ENCODE results near the gene FGFRL1.

DNA sequence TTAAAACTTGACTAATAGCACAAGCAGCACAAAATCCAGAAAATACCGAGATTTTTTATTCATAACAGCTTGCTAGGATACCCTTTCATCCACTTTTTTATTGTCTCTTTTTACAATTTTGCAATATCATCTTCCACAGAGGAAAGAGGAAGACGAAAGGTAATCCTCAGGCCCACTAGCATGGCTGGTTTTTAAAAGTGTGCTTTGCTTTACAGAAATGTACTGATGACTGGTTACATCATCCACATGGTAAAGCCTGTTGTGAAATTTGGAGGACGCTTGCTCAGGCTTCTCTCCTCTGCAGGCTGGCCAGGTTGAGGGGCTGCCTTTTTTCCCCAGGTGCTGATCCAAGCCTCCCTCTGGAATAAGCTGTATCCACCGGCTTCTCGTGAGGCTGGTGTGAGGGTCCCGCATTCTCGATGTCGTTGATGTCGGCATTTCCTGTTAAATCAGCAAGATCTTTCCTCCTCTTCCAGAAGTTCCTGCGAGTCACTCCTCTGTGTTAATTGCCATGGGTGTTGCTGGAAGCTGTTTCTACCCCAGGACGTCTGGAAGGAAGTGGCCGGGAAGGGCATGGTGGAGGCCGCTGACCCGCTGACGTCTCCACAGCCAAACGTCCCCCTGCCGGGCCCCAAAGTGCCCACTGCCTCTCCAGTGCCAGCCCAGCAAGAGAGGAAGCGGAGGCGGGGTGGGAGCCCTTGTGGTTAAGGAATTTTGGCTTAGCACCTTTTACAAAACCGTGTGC lies 32.3 kb upstream of the FGFRL1 start:
- TF ChIP-seq, protein P1, sequence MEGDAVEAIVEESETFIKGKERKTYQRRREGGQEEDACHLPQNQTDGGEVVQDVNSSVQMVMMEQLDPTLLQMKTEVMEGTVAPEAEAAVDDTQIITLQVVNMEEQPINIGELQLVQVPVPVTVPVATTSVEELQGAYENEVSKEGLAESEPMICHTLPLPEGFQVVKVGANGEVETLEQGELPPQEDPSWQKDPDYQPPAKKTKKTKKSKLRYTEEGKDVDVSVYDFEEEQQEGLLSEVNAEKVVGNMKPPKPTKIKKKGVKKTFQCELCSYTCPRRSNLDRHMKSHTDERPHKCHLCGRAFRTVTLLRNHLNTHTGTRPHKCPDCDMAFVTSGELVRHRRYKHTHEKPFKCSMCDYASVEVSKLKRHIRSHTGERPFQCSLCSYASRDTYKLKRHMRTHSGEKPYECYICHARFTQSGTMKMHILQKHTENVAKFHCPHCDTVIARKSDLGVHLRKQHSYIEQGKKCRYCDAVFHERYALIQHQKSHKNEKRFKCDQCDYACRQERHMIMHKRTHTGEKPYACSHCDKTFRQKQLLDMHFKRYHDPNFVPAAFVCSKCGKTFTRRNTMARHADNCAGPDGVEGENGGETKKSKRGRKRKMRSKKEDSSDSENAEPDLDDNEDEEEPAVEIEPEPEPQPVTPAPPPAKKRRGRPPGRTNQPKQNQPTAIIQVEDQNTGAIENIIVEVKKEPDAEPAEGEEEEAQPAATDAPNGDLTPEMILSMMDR (IDR thresholded peaks at IDR 0.05) = no peak
- TF ChIP-seq POLR2A (IDR thresholded peaks at IDR 0.05) (no peak), EP300 (IDR thresholded peaks at IDR 0.05; ENCODE audit: low read depth) (no peak), POLR2AphosphoS5 (IDR thresholded peaks at IDR 0.05) (no peak)
